Mammary epithelial cell (primary cell): ENCODE measurements around the gene TLR6.
"Not testable (repeated sequence)": the region's sequence is repeated elsewhere in the genome, so short reads cannot be mapped to it uniquely, and the experiment has no call there.

Experiments used
- CTCF ChIP-seq, 2 donors: IDR thresholded peaks in 1 of 2; conservative IDR thresholded peaks in 1 of 2; 2 replicates each; pipeline ENCODE4 v1.5.1; 2011 to 2012; ENCODE audit warnings: inconsistent platforms in 2 of 2, low read length in 2 of 2, mild to moderate bottlenecking in 2 of 2, control low read depth in 1 of 2, low read depth in 1 of 2; ENCODE audit not compliant: insufficient read depth in 1 of 2; ENCODE audit errors: extremely low read depth in 1 of 2
- EZH2 ChIP-seq: IDR thresholded peaks from 2 replicates; pipeline ENCODE4 v1.6.1; 2012; ENCODE audit warnings: low read length, inconsistent platforms, borderline replicate concordance

GRCh38 chr4:38807462-38807861 lies 49.2 kb downstream of the TLR6 start:
- TF ChIP-seq CTCF (conservative IDR thresholded peaks at IDR 0.05 in 1 of 2, IDR thresholded peaks at IDR 0.05 in 1 of 2; ENCODE audit: extremely low read depth in 1 of 2, insufficient read depth in 1 of 2, low read depth in 1 of 2, low read length in 2 of 2); EZH2: not testable (repeated sequence)
